ENCODE data around the gene MTUS2. TPM values are rescaled to one million over a fixed set of nuclear protein-coding genes. Genes with fewer than 3 reads are reported as not detected.

The MTUS2 gene
- total RNA-seq, 1 experiment from 2014 or later = 0.11 TPM

- ChIA-PET POLR2A (ENCODE audit: low non-redundant PET) (no interaction called here), CTCF (no interaction called here)
- no peaks in the 10 kb centered on the region for H3K9me3 ChIP-seq (ENCODE audit: low read depth, low read length, poor library complexity, severe bottlenecking)
- peaks cover 21% of the 10 kb centered on the region for H3K4me1 ChIP-seq (ENCODE audit: insufficient read depth, low read length, poor library complexity, severe bottlenecking)
- TF ChIP-seq, protein P1, sequence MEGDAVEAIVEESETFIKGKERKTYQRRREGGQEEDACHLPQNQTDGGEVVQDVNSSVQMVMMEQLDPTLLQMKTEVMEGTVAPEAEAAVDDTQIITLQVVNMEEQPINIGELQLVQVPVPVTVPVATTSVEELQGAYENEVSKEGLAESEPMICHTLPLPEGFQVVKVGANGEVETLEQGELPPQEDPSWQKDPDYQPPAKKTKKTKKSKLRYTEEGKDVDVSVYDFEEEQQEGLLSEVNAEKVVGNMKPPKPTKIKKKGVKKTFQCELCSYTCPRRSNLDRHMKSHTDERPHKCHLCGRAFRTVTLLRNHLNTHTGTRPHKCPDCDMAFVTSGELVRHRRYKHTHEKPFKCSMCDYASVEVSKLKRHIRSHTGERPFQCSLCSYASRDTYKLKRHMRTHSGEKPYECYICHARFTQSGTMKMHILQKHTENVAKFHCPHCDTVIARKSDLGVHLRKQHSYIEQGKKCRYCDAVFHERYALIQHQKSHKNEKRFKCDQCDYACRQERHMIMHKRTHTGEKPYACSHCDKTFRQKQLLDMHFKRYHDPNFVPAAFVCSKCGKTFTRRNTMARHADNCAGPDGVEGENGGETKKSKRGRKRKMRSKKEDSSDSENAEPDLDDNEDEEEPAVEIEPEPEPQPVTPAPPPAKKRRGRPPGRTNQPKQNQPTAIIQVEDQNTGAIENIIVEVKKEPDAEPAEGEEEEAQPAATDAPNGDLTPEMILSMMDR (conservative IDR thresholded peaks at IDR 0.05; ENCODE audit: low read depth, low read length) = no peak
- TF ChIP-seq EZH2 (IDR thresholded peaks at IDR 0.05; ENCODE audit: borderline replicate concordance, low read depth, low read length, poor library complexity, severe bottlenecking) = no peak
- DNase-seq (ENCODE audit: low spot score) = no peak
- H3K4me3 ChIP-seq (ENCODE audit: low read depth, low read length, poor library complexity, severe bottlenecking) = no peak overlapping the region
- no TSS peak for BruUV-seq (replicated peaks)
- no peaks in the 10 kb centered on the region for H3K27me3 ChIP-seq (replicated peaks; ENCODE audit: insufficient read depth, low read depth, low read length, poor library complexity)
- intact Hi-C loops (cut with micrococcal nuclease; ENCODE audit: unreplicated experiment) = no loop called here
- H3K36me3 ChIP-seq (ENCODE audit: insufficient read depth, low read length, poor library complexity, severe bottlenecking) = no peaks in the 10 kb centered on the region
- no peak overlapping the region for H3K27ac ChIP-seq (ENCODE audit: low read depth, low read length, poor library complexity, severe bottlenecking)
Observed at GRCh38 chr13:29482504-29482903, 662.4 kb downstream of the MTUS2 start.

GRCh38 chr13:29483211-29483610 is 663.1 kb downstream of the MTUS2 start:
- Histone ChIP-seq H3K36me3 (ENCODE audit: insufficient read depth, low read length, poor library complexity, severe bottlenecking) (no peaks in the 10 kb centered on the region), H3K27me3 (replicated peaks; ENCODE audit: insufficient read depth, low read depth, low read length, poor library complexity) (no peaks in the 10 kb centered on the region), H3K9me3 (ENCODE audit: low read depth, low read length, poor library complexity, severe bottlenecking) (no peaks in the 10 kb centered on the region), H3K27ac (ENCODE audit: low read depth, low read length, poor library complexity, severe bottlenecking) (no peak overlapping the region), H3K4me1 (ENCODE audit: insufficient read depth, low read length, poor library complexity, severe bottlenecking) (peaks cover 21% of the 10 kb centered on the region), H3K4me3 (ENCODE audit: low read depth, low read length, poor library complexity, severe bottlenecking) (no peak overlapping the region)
- DNase-seq (ENCODE audit: low spot score) = no peak
- TF ChIP-seq, protein P1 (conservative IDR thresholded peaks at IDR 0.05; ENCODE audit: low read depth, low read length) = no peak
- TF ChIP-seq EZH2 (IDR thresholded peaks at IDR 0.05; ENCODE audit: borderline replicate concordance, low read depth, low read length, poor library complexity, severe bottlenecking) = no peak
- ChIA-PET POLR2A (ENCODE audit: low non-redundant PET) (no interaction called here), CTCF (no interaction called here)
- intact Hi-C loops (cut with micrococcal nuclease; ENCODE audit: unreplicated experiment) = no loop called here
- no TSS peak for BruUV-seq (replicated peaks)

- TF ChIP-seq EZH2 (IDR thresholded peaks at IDR 0.05; ENCODE audit: borderline replicate concordance, low read depth, low read length, poor library complexity, severe bottlenecking) = no peak
- TF ChIP-seq, protein P1 (conservative IDR thresholded peaks at IDR 0.05; ENCODE audit: low read depth, low read length) = no peak
- Histone ChIP-seq H3K9me3 (ENCODE audit: low read depth, low read length, poor library complexity, severe bottlenecking) (no peaks in the 10 kb centered on the region), H3K4me1 (ENCODE audit: insufficient read depth, low read length, poor library complexity, severe bottlenecking) (peaks cover 21% of the 10 kb centered on the region), H3K4me3 (ENCODE audit: low read depth, low read length, poor library complexity, severe bottlenecking) (no peak overlapping the region), H3K27ac (ENCODE audit: low read depth, low read length, poor library complexity, severe bottlenecking) (no peak overlapping the region), H3K27me3 (replicated peaks; ENCODE audit: insufficient read depth, low read depth, low read length, poor library complexity) (no peaks in the 10 kb centered on the region), H3K36me3 (ENCODE audit: insufficient read depth, low read length, poor library complexity, severe bottlenecking) (no peaks in the 10 kb centered on the region)
- no TSS peak for BruUV-seq (replicated peaks)
- POLR2A ChIA-PET (ENCODE audit: low non-redundant PET) = no interaction called here
- CTCF ChIA-PET = interaction anchor here (1.4 kb wide), 1 partner anchor 12 kb away, joined by 3 read pairs; no protein-coding TSS in a partner anchor
- intact Hi-C loops (cut with micrococcal nuclease; ENCODE audit: unreplicated experiment) = no loop called here
- DNase-seq (ENCODE audit: low spot score) = no peak
Observed at GRCh38 chr13:29483623-29484022, 663.5 kb downstream of the MTUS2 start.
